IPS-20b (cell line): ENCODE measurements around the gene THAP4.

Experiments
- H3K27ac ChIP-seq: one replicate; pipeline ENCODE4 v1.5.1; 2013; ENCODE audit warnings: low read length
- H3K27me3 ChIP-seq: 2 replicates; pipeline ENCODE4 v1.6.1; 2013; ENCODE audit warnings: mild to moderate bottlenecking, low read length, inconsistent platforms; ENCODE audit not compliant: insufficient read depth
- H3K36me3 ChIP-seq: 2 replicates; pipeline ENCODE4 v1.6.1; 2013; ENCODE audit warnings: low read depth, mild to moderate bottlenecking, inconsistent platforms, low read length, moderate library complexity; ENCODE audit not compliant: insufficient read depth
- H3K4me1 ChIP-seq: 2 replicates; pipeline ENCODE4 v1.6.1; 2013; ENCODE audit warnings: mild to moderate bottlenecking, control low read depth, inconsistent platforms, low read length, moderate library complexity; ENCODE audit not compliant: insufficient read depth
- H3K4me3 ChIP-seq: 2 replicates; pipeline ENCODE4 v1.5.1; 2013; ENCODE audit warnings: mild to moderate bottlenecking, low read length, inconsistent platforms
- H3K9ac ChIP-seq: 2 replicates; pipeline ENCODE4 v1.6.1; 2013; ENCODE audit warnings: low read depth, mild to moderate bottlenecking, inconsistent platforms, low read length, moderate library complexity
- H3K9me3 ChIP-seq: 2 replicates; pipeline ENCODE4 v1.6.1; 2013; ENCODE audit warnings: mild to moderate bottlenecking, low read depth, low read length, inconsistent platforms; ENCODE audit not compliant: insufficient read depth

Gene THAP4, protein sequence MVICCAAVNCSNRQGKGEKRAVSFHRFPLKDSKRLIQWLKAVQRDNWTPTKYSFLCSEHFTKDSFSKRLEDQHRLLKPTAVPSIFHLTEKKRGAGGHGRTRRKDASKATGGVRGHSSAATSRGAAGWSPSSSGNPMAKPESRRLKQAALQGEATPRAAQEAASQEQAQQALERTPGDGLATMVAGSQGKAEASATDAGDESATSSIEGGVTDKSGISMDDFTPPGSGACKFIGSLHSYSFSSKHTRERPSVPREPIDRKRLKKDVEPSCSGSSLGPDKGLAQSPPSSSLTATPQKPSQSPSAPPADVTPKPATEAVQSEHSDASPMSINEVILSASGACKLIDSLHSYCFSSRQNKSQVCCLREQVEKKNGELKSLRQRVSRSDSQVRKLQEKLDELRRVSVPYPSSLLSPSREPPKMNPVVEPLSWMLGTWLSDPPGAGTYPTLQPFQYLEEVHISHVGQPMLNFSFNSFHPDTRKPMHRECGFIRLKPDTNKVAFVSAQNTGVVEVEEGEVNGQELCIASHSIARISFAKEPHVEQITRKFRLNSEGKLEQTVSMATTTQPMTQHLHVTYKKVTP

GRCh38 chr2:241637018-241637794 lies at the start of gene THAP4, which contains the start of gene ATG4B:
Gene THAP4 (minus strand): TSS chr2:241637158. CDS start chr2:241637017, 141 bp downstream.
Gene ATG4B (plus strand): TSS chr2:241637693. CDS start chr2:241637715, 22 bp downstream.
- Histone ChIP-seq H3K4me3 (peak within 1 kb of the TSS; percentile 98), H3K4me1 (peaks cover 3% of the 10 kb centered on the region), H3K27ac (peak within 1 kb of the TSS; percentile 92), H3K9me3 (no peaks in the 10 kb centered on the region; the same call in 1 of the 2 replicates), H3K9ac (peak within 1 kb of the TSS; percentile 96), H3K36me3 (peaks cover 38% of the 10 kb centered on the region), H3K27me3 (no peaks in the 10 kb centered on the region)

GRCh38 chr2:241686324-241686649 lies 49.3 kb upstream of the THAP4 start:
- Histone ChIP-seq H3K27me3 (no peaks in the 10 kb centered on the region), H3K9ac (peak overlapping the region; percentile 96), H3K27ac (peak overlapping the region; percentile 80), H3K36me3 (peaks cover 54% of the 10 kb centered on the region), H3K4me1 (peaks cover 9% of the 10 kb centered on the region; the same call in 1 of the 2 replicates), H3K9me3 (no peaks in the 10 kb centered on the region), H3K4me3 (peak overlapping the region; percentile 96)

- Histone ChIP-seq H3K27me3 (no peaks in the 10 kb centered on the region), H3K9ac (no peak overlapping the region), H3K4me1 (peaks cover 5% of the 10 kb centered on the region; the same call in 1 of the 2 replicates), H3K4me3 (no peak overlapping the region), H3K27ac (no peak overlapping the region), H3K9me3 (no peaks in the 10 kb centered on the region), H3K36me3 (peaks cover 93% of the 10 kb centered on the region)
These were observed 44.1 kb upstream of the THAP4 start for GRCh38 chr2:241680827-241681599.

GRCh38 chr2:241680044-241680443 lies 43.1 kb upstream of the THAP4 start:
- H3K9me3 ChIP-seq, result no peaks in the 10 kb centered on the region
- no peak overlapping the region for H3K27ac ChIP-seq
- H3K36me3 ChIP-seq, result peaks cover 88% of the 10 kb centered on the region
- H3K4me1 ChIP-seq, result no peaks in the 10 kb centered on the region
- no peak overlapping the region for H3K9ac ChIP-seq
- no peaks in the 10 kb centered on the region for H3K27me3 ChIP-seq
- H3K4me3 ChIP-seq, result no peak overlapping the region

GRCh38 chr2:241678784-241679540 lies 42.0 kb upstream of the THAP4 start:
- Histone ChIP-seq H3K4me1 (no peaks in the 10 kb centered on the region), H3K9me3 (no peaks in the 10 kb centered on the region), H3K36me3 (peaks cover 85% of the 10 kb centered on the region), H3K9ac (no peak overlapping the region), H3K27me3 (no peaks in the 10 kb centered on the region), H3K4me3 (no peak overlapping the region), H3K27ac (no peak overlapping the region)

GRCh38 chr2:241678307-241678706 lies 41.3 kb upstream of the THAP4 start:
- Histone ChIP-seq H3K9ac (no peak overlapping the region), H3K4me3 (no peak overlapping the region), H3K9me3 (no peaks in the 10 kb centered on the region), H3K4me1 (no peaks in the 10 kb centered on the region), H3K27me3 (no peaks in the 10 kb centered on the region), H3K27ac (no peak overlapping the region), H3K36me3 (peaks cover 78% of the 10 kb centered on the region)

GRCh38 chr2:241677392-241677791 lies 40.4 kb upstream of the THAP4 start:
- no peak overlapping the region for H3K27ac ChIP-seq
- no peaks in the 10 kb centered on the region for H3K9me3 ChIP-seq
- peaks cover 71% of the 10 kb centered on the region for H3K36me3 ChIP-seq
- no peak overlapping the region for H3K4me3 ChIP-seq
- H3K9ac ChIP-seq, result no peak overlapping the region
- H3K4me1 ChIP-seq, result no peaks in the 10 kb centered on the region
- H3K27me3 ChIP-seq, result no peaks in the 10 kb centered on the region

DNA sequence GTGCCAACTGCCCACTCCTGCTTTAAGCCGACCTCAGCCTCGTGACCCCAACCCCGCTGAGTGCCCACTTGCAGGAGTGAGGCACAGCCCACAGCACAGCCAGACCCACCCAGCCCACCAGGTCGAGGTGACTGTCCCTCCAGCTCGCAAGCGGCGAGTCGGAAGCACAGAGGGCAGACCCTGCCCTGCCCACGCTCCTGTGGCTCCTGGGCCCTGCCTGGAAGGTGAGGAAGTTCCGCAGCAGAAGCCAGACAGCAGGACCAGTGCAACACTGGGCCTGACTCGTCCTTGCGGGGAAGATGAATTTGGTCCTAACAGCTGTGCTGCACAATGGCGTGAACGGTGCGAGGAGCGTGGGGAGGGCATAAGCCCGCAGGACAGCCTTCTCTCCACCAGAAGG lies 39.7 kb upstream of the THAP4 start:
- H3K4me3 ChIP-seq, result no peak overlapping the region
- no peak overlapping the region for H3K27ac ChIP-seq
- H3K27me3 ChIP-seq, result no peaks in the 10 kb centered on the region
- H3K36me3 ChIP-seq, result peaks cover 70% of the 10 kb centered on the region
- no peaks in the 10 kb centered on the region for H3K4me1 ChIP-seq
- no peaks in the 10 kb centered on the region for H3K9me3 ChIP-seq
- no peak overlapping the region for H3K9ac ChIP-seq

- Histone ChIP-seq H3K27ac (no peak overlapping the region), H3K9me3 (no peaks in the 10 kb centered on the region), H3K4me3 (no peak overlapping the region), H3K4me1 (no peaks in the 10 kb centered on the region), H3K9ac (no peak overlapping the region), H3K36me3 (peaks cover 68% of the 10 kb centered on the region), H3K27me3 (no peaks in the 10 kb centered on the region)
These were observed 38.9 kb upstream of the THAP4 start for GRCh38 chr2:241675885-241676284.

DNA sequence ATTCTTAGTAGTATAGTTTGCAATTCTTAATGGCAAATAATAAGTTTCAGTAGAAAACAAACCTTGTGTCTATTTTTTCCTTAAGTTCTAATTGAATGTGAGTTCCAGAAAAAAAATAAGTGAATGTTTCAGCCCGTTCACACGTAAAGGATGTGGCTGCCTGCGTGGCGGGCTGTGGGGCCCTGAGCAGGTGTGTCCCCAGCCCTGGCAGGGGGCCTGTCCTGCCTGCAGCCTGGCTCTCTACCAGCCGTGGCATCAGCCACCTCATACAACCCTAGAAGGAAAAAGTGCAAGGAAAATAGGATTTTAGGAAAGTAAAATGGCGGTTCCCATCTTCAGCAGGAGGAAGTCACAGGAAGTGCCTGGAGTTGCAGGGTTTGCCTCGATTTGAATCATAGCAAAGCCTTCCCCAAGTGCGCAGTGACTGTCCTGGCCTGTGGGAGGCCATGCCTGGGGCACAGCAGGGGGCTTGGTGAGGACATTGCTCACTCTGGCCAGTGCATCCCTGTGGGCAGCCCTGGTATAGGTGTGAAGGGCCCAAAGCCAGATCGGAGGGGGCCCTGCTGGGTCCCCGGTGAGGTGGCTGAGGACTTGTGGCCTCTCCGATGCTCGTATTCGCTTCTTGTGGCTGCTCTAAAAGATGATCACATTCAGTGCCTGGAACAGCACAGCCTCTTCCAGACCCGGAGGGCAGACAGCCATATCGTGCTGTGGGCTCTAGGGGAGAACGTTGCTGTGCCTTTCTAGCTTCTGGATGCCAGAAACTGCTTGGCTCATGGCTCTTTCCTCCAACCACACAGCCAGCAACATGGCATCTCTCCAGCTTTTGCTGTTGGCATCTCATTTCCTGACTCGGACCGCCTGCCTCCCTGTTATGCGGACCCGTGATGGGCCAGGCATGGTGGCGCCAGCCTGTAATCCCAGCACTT lies 37.1 kb upstream of the THAP4 start:
- no peaks in the 10 kb centered on the region for H3K4me1 ChIP-seq
- H3K9ac ChIP-seq, result no peak overlapping the region
- no peak overlapping the region for H3K4me3 ChIP-seq
- H3K27me3 ChIP-seq, result no peaks in the 10 kb centered on the region
- H3K27ac ChIP-seq, result no peak overlapping the region
- peaks cover 67% of the 10 kb centered on the region for H3K36me3 ChIP-seq
- H3K9me3 ChIP-seq, result no peaks in the 10 kb centered on the region
